KMS-11 (cell line): ENCODE results near the gene XRCC2.
"Not testable (repeated sequence)": the region's sequence is repeated elsewhere in the genome, so short reads cannot be mapped to it uniquely, and the experiment has no call there.

Experiments
- H2AFZ ChIP-seq: fragments of 200-600 bp; sonication (generic); 2 replicates; pipeline ENCODE4 v1.6.1; 2016; ENCODE audit warnings: antibody characterized with exemption, mixed run types, low read depth
- H3K27ac ChIP-seq: fragments of 200-600 bp; sonication (generic); 2 replicates; pipeline ENCODE4 v1.6.1; 2016; ENCODE audit warnings: mild to moderate bottlenecking, mixed run types
- H3K27me3 ChIP-seq: fragments of 200-600 bp; sonication (generic); 2 replicates; pipeline ENCODE4 v1.6.1; 2017; ENCODE audit warnings: mild to moderate bottlenecking, low read depth, mixed run types, moderate library complexity; ENCODE audit not compliant: insufficient read depth
- H3K36me3 ChIP-seq: fragments of 200-600 bp; sonication (generic); 2 replicates; pipeline ENCODE4 v1.6.1; 2017; ENCODE audit warnings: mild to moderate bottlenecking, mixed run types; ENCODE audit not compliant: insufficient read depth
- H3K4me1 ChIP-seq: fragments of 200-600 bp; sonication (generic); 2 replicates; pipeline ENCODE4 v1.6.1; 2016; ENCODE audit warnings: mild to moderate bottlenecking, low read depth, mixed run types; ENCODE audit not compliant: poor library complexity, severe bottlenecking
- H3K4me2 ChIP-seq: fragments of 200-600 bp; sonication (generic); 2 replicates; pipeline ENCODE4 v1.7.0; 2016; ENCODE audit warnings: mild to moderate bottlenecking, mixed run types
- H3K4me3 ChIP-seq: fragments of 200-600 bp; sonication (generic); IDR thresholded peaks from 2 replicates; pipeline ENCODE4 v1.6.1; 2017; ENCODE audit warnings: low read depth, low read length, mixed read lengths; ENCODE audit not compliant: insufficient read depth
- H3K79me2 ChIP-seq: fragments of 200-600 bp; sonication (generic); 2 replicates; pipeline ENCODE4 v1.6.1; 2016; ENCODE audit warnings: low read depth, mixed run types; ENCODE audit not compliant: insufficient read depth
- H3K9ac ChIP-seq: fragments of 200-600 bp; sonication (generic); 2 replicates; pipeline ENCODE4 v1.6.1; 2016; ENCODE audit warnings: mild to moderate bottlenecking, mixed run types
- H4K20me1 ChIP-seq: fragments of 200-600 bp; sonication (generic); 2 replicates; pipeline ENCODE4 v1.6.1; 2016; ENCODE audit warnings: mild to moderate bottlenecking, mixed run types; ENCODE audit not compliant: insufficient read depth
- CTCF ChIP-seq: fragments of 200-600 bp; sonication (generic); conservative IDR thresholded peaks from 2 replicates; pipeline ENCODE4 v1.6.1; 2017; ENCODE audit warnings: low read depth, mild to moderate bottlenecking, antibody characterized with exemption, low read length, moderate library complexity, mixed read lengths

The XRCC2 gene

GRCh38 chr7:152633072-152633471 lies 42.9 kb downstream of the XRCC2 start:
- Histone ChIP-seq H3K27me3 (no peaks in the 10 kb centered on the region), H3K27ac (no peak overlapping the region), H4K20me1 (no peaks in the 10 kb centered on the region), H3K79me2 (no peaks in the 10 kb centered on the region), H2AFZ (no peak overlapping the region), H3K4me1 (no peaks in the 10 kb centered on the region), H3K4me2 (no peak overlapping the region), H3K36me3 (no peaks in the 10 kb centered on the region), H3K4me3 (no peak overlapping the region), H3K9ac (no peak overlapping the region)
- no peak for TF ChIP-seq CTCF

GRCh38 chr7:152628772-152629171 lies 47.2 kb downstream of the XRCC2 start:
- not testable (repeated sequence) for H3K27me3 ChIP-seq, H3K4me3 ChIP-seq, H3K4me1 ChIP-seq, H3K4me2 ChIP-seq, H3K36me3 ChIP-seq, H4K20me1 ChIP-seq, H3K79me2 ChIP-seq, H2AFZ ChIP-seq, H3K27ac ChIP-seq, H3K9ac ChIP-seq

GRCh38 chr7:152624228-152624627 lies 51.7 kb downstream of the XRCC2 start:
- TF ChIP-seq CTCF: no peak
- Histone ChIP-seq H3K9ac (no peak overlapping the region), H3K27ac (no peak overlapping the region), H3K27me3 (no peaks in the 10 kb centered on the region), H2AFZ (no peak overlapping the region), H3K36me3 (no peaks in the 10 kb centered on the region), H3K4me1 (no peaks in the 10 kb centered on the region), H3K79me2 (no peaks in the 10 kb centered on the region), H3K4me2 (no peak overlapping the region), H4K20me1 (no peaks in the 10 kb centered on the region), H3K4me3 (no peak overlapping the region)

GRCh38 chr7:152621426-152621825 lies 54.5 kb downstream of the XRCC2 start:
- H3K9ac ChIP-seq: no peak overlapping the region
- H2AFZ ChIP-seq: no peak overlapping the region
- no peaks in the 10 kb centered on the region for H3K27me3 ChIP-seq
- no peak overlapping the region for H3K4me3 ChIP-seq
- H3K4me2 ChIP-seq: no peak overlapping the region
- no peaks in the 10 kb centered on the region for H3K4me1 ChIP-seq
- TF ChIP-seq CTCF: no peak
- no peak overlapping the region for H3K27ac ChIP-seq
- no peaks in the 10 kb centered on the region for H4K20me1 ChIP-seq
- H3K79me2 ChIP-seq: no peaks in the 10 kb centered on the region
- no peaks in the 10 kb centered on the region for H3K36me3 ChIP-seq

- H4K20me1 ChIP-seq: no peaks in the 10 kb centered on the region
- H3K27me3 ChIP-seq: no peaks in the 10 kb centered on the region
- no peak overlapping the region for H3K4me3 ChIP-seq
- H3K79me2 ChIP-seq: no peaks in the 10 kb centered on the region
- no peak overlapping the region for H2AFZ ChIP-seq
- TF ChIP-seq CTCF: no peak
- no peaks in the 10 kb centered on the region for H3K4me1 ChIP-seq
- no peak overlapping the region for H3K9ac ChIP-seq
- H3K27ac ChIP-seq: no peak overlapping the region
- H3K4me2 ChIP-seq: no peak overlapping the region
- no peaks in the 10 kb centered on the region for H3K36me3 ChIP-seq
Observed at GRCh38 chr7:152619027-152619739, 56.8 kb downstream of the XRCC2 start.
